ENCODE data around the gene OXGR1. TPM values are rescaled to one million over a fixed set of nuclear protein-coding genes. Genes with fewer than 3 reads are reported as not detected.
"Not testable (repeated sequence)": the region's sequence is repeated elsewhere in the genome, so short reads cannot be mapped to it uniquely, and the experiment has no call there.

Gene OXGR1
- polyA plus RNA-seq (2013, experiment 1 of 2; ENCODE audit: insufficient read length) = not detected
- polyA plus RNA-seq (2013, experiment 2 of 2; ENCODE audit: insufficient read length) = not detected

DNA sequence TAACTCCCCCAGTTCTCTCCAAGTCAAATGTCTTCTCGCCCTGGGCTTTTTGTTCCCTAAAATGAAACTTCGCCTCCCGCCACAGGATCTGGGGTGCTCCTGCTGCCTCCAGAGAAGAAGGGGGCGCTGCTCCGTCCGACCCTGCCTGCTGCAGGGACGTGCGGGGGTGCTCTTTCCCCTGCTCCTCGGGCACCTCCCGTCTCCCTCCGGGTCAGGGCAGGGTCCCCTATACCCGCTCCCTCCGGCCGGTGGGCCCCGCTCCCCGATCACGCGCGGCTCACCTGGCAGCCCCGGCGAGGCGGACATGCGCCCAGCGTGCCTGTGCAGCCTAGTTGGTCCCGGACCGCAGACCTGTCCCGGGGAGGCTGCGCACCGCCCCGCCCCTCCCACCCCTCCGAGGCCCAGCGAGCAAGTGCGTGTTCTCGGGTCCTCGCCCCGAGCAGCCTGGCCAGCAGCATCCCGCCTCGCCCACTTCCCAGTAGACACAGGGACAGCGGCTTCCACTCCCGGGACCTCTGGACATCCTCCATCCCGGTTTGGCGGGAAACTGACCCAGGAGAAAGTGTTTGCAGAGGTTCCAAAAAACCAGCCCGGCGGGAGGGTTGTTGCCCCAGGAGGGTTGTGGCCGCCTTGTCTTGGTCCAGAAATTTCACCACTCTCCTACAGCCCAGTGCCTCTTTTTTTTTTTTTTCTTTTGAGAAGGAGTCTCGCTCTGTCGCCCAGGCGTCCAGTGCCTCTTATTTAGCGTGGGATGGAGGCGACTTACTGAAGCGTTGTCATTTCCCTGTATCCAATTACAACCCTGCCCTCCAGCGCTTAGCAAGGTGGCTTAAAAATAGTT, at the start of gene OXGR1:
TSS of gene OXGR1 (minus strand) at position 460 of the 841 bp plus-strand sequence. CDS start 6,717 bp downstream, outside the sequence.
- no peak for DNase-seq

DNA sequence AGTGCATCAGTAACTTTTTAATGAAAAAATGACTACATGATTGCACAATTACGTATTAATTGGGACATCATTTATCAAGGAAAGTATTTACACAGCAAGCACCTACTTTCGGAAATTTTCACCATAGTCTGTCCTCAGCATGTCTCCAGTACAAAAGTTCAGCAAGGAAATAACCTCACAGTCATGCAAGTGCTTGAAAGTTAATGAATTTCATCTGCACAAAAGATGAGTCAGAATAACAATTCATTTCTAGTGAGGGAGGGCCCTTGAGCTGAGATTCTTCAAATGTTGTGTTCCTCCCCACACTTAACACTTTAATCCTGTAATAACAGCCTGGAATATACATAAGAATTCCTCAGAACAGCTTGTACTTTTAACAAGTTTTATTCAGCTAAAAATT, 49.0 kb upstream of the OXGR1 start:
- peak; percentile 81 for DNase-seq

GRCh38 chr13:97030705-97031452, 36.6 kb upstream of the OXGR1 start:
- peak; percentile 70 for DNase-seq

GRCh38 chr13:97028441-97029299, 34.4 kb upstream of the OXGR1 start:
- DNase-seq = peak; percentile 57

- DNase-seq = peak; percentile 23
Observed at GRCh38 chr13:97027162-97027554, 32.9 kb upstream of the OXGR1 start.

DNA sequence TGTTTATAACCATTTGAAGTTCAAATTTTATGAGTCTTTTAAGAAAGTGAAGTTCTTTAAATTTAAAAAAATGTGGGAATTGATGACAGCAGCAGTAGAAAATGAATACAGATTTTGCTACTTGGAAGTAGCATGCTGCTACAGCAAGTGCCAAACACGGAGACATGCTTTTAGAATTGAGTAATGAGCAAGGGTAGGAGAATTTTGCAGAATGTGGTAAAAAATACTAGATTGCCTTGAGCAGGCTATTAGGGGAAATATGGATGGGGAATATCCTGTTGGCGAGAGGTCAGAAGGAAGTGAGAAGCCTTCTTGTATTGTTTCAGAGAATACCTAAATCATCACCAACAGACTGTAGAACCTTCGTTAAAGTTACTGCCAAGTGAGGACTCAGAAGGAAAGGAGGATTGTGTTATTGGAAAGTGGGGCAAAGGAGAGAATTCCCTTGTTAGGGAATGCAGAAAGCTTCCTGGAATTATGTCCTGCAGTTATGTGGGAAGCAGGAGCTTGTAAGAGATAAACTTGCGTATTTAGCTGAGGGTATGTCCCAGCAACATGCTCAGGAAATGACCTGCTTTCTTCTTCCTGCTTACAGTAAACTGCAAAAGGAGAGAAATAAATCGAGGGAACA, 32.4 kb upstream of the OXGR1 start:
- DNase-seq = peak; percentile 42

- DNase-seq = not testable (repeated sequence)
Observed at GRCh38 chr13:97023812-97024211, 29.5 kb upstream of the OXGR1 start.

DNA sequence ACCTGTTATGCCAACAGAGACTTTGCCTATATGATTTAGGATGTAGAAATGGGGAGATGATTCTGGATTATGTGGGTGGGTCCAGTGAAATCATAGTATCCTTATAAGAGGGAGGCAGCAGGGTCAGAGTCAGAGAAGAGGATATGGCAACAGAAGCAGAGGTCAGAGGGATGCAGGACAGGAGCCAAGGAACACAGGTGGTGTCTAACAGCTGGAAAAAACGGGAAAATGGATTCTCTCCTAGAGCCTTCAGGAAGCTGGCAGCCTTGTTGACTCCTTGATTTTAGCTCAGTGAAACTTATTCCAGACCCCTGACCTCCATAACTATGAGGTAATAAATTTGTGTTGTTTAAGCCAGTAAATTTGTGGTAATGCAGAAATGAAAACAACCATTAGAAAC, 28.8 kb upstream of the OXGR1 start:
- no peak for DNase-seq

- no peak for DNase-seq
Observed at GRCh38 chr13:97021241-97021640, 27.0 kb upstream of the OXGR1 start.

DNA sequence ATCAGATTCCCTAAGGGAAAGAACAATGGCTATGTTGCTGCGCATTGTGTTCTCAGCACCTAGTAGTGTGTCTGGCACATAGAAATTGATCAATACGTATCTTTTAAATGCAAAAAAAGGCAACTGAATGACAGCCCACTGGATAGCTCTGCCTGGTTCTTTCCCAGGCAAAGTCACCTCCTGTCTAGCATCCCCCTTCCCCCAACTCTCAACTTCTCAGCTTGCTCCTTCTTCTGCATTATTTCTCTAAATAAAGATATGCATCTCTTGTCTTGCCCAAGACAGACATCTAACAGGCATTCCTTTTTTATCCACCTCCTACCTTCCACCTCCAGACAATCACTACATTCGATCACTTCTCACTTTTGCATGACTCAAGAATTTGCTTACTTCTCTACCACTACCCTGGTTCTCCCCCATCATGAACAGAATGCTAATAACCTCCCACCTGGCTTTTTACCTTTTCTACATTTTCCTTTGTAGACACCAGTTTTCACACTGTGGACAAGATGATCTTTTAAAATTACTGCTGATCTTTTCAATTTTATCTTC, 26.5 kb upstream of the OXGR1 start:
- no peak for DNase-seq

DNA sequence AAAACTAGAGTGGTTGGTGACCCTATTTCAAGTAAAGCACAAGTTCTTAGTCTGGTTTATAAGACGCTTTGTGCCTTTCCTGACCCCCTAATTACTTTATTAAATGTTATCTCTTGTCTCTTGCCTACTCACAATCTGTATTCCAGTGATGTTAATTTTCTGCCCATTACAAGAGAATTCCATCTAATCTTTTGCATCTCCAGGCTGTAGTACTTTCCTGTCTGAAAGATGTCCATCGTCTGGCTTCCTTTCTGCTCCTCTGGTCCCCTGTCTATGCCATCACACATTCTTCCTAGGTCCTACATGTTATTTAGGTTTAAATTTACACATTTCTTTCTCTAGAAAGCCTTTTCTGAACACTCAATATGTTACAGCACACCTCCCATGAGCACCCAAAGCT, 25.9 kb upstream of the OXGR1 start:
- DNase-seq = no peak

DNA sequence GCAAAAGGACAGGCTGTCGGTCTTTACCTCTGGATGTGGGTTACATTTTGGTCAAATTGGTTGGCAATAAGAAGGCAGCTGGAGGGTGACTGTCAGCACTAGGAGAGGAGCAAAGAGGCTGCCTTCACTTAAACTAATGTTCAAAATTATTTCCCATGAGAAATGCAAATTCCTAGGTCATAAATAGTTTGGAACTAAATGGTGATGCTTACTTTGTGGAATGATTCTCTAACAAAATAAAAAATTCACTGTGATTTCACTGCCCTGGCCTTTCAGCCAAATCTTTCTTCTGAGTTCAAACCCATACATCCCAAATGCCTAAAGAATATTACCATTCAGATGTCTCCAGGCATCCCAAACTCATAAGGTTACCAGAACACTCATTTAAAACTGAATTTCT, 25.0 kb upstream of the OXGR1 start:
- peak; percentile 58 for DNase-seq

GRCh38 chr13:97018029-97018819, 23.9 kb upstream of the OXGR1 start:
- DNase-seq = peak; percentile 69

- no peak for DNase-seq
Observed at GRCh38 chr13:97017322-97017721, 23.0 kb upstream of the OXGR1 start.

DNA sequence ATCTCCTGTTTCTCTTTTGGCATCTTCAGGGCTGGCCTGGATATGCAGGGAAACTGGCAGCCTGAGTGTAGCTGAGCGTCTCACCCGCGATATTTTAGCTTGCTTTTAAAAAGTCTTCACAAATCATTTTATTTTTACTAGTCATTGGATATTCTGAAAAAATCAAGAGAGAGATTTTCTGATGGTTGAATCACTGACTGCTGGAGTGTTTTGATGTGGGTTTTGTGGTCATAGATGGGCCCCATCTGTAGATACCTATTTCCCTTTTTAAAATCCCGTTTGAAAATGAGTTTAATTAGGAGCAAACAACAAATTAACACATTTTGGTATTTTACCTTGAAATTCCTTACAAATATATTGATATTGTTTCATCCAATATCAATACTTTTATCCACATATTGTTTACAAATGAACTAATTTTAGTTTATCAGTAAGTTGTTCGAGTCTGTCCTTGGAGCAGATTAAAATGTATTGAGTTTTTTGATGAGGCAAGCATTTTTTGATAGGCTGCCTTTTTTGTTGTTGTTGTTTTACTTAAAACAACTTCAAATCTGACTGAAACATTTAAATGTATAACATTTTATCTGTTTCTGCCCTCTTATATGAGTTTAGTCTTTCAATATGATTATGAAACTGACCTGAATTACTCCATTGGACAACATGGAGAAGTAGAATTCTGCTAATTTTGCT, 21.5 kb upstream of the OXGR1 start:
- no peak for DNase-seq

GRCh38 chr13:97012251-97013048, 18.2 kb upstream of the OXGR1 start:
- no peak for DNase-seq

DNA sequence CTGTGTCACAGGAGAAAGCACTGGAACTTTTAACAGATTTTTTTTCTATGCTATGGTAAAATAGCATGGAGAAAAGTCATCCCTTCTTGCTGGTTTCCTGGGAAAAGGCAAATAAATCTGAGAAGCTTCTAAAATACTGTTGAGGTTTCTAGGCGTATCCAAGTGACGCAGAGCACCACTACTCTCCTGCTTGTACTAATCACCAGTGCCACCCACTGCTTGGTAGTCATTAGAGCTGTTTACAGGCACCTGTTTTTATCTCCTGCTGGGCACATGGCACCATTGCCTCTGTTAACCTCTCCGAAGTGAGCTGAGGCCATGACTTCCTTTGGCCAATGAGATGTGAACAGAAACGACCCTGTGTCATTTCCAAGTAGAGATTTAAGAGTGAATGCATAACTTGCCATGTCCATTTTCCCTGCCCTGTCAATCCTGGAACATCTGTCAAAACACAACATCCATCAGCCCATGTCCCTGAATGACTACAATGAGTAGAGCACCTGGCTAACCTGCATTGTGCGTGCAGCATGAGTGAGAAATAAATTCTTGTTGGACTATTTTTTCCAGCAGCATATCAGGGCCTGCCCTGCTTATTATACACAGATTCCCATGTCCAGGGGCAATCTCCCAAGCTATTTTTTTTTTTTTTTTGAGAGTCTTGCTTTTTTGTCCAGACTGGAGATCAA, 17.3 kb upstream of the OXGR1 start:
- DNase-seq = no peak

- no peak for DNase-seq
Observed at GRCh38 chr13:97008643-97009042, 14.4 kb upstream of the OXGR1 start.
